GM19468 (cell line): Measurements from ENCODE around the gene UMAD1.

Experiments used
- ATAC-seq: cut with Tn5 transposase; IDR thresholded peaks from one replicate; pipeline ENCODE4 v1.9.1; 2021; ENCODE audit warnings: mild to moderate bottlenecking, moderate library complexity, moderate number of reproducible peaks; ENCODE audit not compliant: unreplicated experiment; ENCODE audit errors: extremely low read depth

Gene UMAD1

GRCh38 chr7:7640221-7641128, at the start of gene UMAD1:
TSS of gene UMAD1 (plus strand) at chr7:7640752. CDS start at chr7:7673372, 32,620 bp downstream.
- ATAC-seq, result peak; percentile 99

- ATAC-seq, result no peak
These were observed 45.1 kb upstream of the UMAD1 start for GRCh38 chr7:7595451-7595850.

DNA sequence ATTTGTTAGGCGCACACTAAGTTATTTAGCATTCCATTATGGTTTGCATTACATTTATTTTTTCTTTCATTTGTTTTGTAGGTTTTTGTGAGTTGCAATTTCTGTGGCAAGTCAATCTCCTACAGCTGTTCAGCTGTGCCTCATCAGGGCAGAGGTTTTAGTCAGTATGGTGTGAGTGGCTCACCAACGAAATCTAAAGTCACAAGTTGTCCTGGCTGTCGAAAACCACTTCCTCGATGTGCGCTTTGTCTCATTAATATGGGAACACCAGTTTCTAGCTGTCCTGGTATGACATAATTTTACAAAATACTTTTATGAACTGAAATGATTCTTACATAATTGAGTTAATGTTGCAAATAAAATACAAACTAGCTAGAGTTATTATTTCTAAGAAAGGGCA, 44.4 kb upstream of the UMAD1 start:
- no peak for ATAC-seq

- no peak for ATAC-seq
These were observed 33.5 kb upstream of the UMAD1 start for GRCh38 chr7:7607010-7607409.

DNA sequence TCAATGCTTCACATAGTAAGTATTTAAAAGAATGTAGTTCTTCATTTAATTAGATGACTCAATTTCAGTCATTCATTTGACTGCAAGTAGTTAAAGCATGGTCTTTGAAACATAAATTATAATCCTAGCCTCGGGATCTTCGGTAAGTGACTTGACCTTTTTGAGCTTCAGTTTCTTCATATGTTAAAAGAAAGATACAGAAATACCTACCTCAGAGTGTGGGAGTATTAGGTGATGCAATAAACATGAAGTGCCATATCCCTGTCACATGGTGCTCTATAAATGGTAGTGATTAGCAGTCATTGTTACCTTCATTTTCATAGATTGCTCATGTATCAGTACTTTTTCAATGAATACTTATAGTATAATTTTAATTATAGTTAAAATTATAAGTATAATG, 31.2 kb upstream of the UMAD1 start:
- no peak for ATAC-seq

GRCh38 chr7:7612519-7612918, 28.0 kb upstream of the UMAD1 start:
- no peak for ATAC-seq

- ATAC-seq, result no peak
These were observed 27.3 kb upstream of the UMAD1 start for GRCh38 chr7:7613210-7613609.

- no peak for ATAC-seq
These were observed 26.4 kb upstream of the UMAD1 start for GRCh38 chr7:7614018-7614741.

DNA sequence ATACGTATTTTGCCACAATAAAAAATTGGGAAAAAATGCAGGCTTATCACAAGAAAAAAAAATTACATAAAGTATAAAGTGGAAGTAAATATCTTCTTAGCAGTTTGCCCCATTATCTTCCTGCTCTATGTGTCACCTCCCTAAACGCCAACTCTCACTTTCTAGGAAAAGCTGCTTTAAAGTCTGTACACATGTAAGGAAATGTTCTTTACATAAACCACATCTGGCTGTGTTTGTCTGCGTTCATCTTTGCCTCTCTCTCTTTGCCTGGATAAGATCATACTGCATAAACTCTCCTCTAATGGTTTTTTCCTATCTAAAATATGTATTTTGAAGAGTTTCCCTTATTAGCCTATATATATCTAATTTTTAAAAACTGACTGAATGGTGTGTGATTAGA, 23.0 kb upstream of the UMAD1 start:
- no peak for ATAC-seq

- no peak for ATAC-seq
These were observed 22.1 kb upstream of the UMAD1 start for GRCh38 chr7:7618410-7618809.

GRCh38 chr7:7620236-7620635, 20.3 kb upstream of the UMAD1 start:
- ATAC-seq, result no peak

DNA sequence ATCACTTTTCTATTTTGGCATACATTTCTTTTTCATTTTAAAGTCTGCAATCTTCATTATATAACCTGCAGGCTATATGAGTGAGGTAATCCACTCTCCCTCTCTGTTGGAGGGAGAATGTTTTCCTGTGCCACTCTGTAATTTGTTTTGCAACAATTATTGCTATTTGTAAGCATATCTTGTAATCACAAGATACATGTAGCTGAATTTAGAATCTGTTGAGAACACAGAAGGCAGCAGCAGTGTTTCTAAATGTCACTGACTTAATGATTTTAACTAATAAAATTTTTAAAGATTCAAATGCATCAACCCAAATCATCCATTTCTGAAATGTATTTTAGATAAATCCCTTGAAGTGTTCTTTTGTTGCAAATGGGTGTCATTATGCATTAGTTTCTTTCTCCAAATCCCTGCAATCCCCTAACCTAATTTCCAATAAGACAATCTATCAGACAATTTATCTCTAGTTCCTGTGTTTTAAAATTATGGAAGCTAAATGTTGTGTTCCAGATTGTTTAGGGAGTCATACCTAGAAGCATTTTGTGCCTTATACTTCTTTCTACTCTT, 19.8 kb upstream of the UMAD1 start:
- ATAC-seq, result no peak

GRCh38 chr7:7628476-7628875, 12.1 kb upstream of the UMAD1 start:
- ATAC-seq, result no peak

DNA sequence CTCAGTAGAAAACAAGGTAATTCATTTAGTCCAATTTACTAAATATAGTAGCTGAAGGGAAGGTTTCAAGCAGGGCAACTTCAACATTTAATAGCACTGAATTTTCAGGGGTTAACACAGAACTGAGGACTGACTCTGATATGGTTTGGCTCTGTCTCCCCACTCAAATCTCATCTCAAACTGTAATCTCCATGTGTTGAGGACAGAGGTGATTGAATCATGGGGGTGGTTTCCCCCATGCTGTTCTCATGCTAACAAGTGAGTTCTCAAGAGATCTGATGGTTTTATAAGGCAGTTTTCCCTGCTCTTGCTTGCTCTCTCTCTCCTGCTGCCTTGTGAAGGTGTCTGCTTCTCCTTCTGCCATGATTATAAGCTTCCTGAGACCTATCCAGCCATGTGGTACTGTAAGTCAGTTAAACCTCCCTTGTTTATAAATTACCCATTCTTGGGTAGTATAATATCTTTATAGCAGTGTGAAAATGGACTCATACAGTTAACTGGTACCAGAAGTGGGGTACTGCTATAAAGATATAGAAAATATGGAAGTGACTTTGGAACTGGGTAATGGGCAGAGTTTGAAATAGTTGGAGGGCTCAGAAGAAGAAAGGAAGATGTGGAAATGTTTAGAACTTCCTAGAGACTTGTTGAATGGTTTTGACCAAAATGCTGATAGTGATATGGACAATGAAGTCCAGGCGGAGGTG, 9.8 kb upstream of the UMAD1 start:
- ATAC-seq, result no peak

- no peak for ATAC-seq
These were observed 1.1 kb upstream of the UMAD1 start for GRCh38 chr7:7639421-7639820.

DNA sequence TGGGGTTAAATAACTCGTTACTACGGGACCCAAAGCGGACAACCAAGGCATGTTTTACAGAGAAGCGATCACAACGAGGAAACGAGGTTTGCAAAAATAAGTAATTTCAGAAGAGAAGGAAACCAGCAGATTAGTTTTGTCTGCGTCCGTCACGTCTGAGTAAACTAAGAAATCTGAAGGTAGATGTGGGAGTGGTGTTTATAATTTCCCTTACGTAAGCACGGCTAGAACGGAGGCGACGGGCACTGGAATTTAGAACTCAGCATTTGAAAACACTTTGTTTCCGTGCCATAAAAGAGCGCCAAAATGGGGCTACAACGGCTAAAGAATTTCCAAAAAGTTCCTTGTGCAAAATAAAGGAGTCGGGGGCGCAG, 718 bp upstream of the UMAD1 start:
- ATAC-seq, result no peak

DNA sequence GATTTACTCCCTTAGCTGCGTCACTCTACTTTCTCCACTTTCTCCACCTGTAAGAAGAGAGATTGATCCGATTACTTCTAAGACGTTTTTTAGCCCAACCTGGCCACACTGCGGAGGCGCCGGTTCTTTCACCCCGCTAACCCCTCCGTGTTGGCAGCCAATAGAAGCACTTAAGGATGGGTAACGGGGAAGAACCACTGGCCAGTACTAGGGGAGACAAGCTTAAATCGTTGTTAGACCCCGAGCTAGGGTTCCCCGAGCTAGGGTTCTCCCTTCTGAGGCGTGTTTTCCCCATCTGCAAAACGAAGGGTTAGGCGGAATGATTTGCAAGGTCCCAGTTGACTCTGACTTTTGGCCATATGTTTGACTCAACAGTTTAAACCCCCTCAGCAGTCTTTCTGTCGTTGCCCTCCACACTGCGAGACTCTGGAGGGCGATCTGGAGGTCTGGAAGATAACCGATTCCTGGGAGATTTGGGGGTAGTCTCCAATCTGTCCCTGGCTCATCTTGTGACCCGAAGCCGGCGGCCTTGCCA, 644 bp downstream of the UMAD1 start:
- no peak for ATAC-seq

DNA sequence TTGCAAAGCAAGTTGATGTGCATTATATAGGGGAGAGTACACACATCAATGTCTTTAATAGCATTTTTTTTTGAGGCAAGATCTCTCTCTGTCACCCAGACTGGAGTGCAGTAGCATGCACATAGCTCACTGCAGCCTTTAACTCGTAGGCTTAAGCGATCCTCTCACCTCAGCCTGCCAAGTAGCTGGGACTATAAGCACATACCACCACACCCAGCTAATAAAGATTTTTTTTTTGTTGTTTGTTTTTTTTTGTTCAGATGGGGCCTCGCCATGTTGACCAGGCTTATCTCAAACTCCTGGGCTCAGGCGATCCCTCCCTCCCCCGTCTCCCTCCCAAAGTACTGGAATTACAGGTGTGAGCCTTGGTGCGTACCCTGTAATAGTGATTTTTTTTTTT, 1.5 kb downstream of the UMAD1 start:
- ATAC-seq, result no peak

GRCh38 chr7:7647495-7648036, 7.0 kb downstream of the UMAD1 start:
- no peak for ATAC-seq

GRCh38 chr7:7650682-7651206, 10.2 kb downstream of the UMAD1 start:
- no peak for ATAC-seq
